GM18508 (cell line): ENCODE results near the gene CDCA3.
"Not testable (repeated sequence)": the region's sequence is repeated elsewhere in the genome, so short reads cannot be mapped to it uniquely, and the experiment has no call there.

Source experiments
- ATAC-seq: cut with Tn5 transposase; IDR thresholded peaks from one replicate; pipeline ENCODE4 v1.9.1; 2021; ENCODE audit warnings: moderate number of reproducible peaks; ENCODE audit not compliant: insufficient read depth, unreplicated experiment

The CDCA3 gene

GRCh38 chr12:6851153-6851920 is at the start of gene CDCA3:
CDCA3 (minus strand) TSS chr12:6851286; CDS start chr12:6850952, 334 bp downstream.
- peak; percentile 36 for ATAC-seq

GRCh38 chr12:6899837-6900519 is 48.9 kb upstream of the CDCA3 start:
- no peak for ATAC-seq

- ATAC-seq: no peak
Observed at GRCh38 chr12:6899427-6899826, 48.3 kb upstream of the CDCA3 start.

GRCh38 chr12:6896846-6897435 is 45.9 kb upstream of the CDCA3 start:
- ATAC-seq: no peak

- no peak for ATAC-seq
Observed at GRCh38 chr12:6894321-6894720, 43.2 kb upstream of the CDCA3 start.

- ATAC-seq: not testable (repeated sequence)
Observed at GRCh38 chr12:6892683-6893082, 41.6 kb upstream of the CDCA3 start.

GRCh38 chr12:6891646-6892001 is 40.5 kb upstream of the CDCA3 start:
- peak; percentile 9 for ATAC-seq

GRCh38 chr12:6890789-6891645 is 39.9 kb upstream of the CDCA3 start:
- ATAC-seq: peak; percentile 58

- not testable (repeated sequence) for ATAC-seq
Observed at GRCh38 chr12:6889775-6890573, 38.9 kb upstream of the CDCA3 start.

GRCh38 chr12:6888794-6889193 is 37.7 kb upstream of the CDCA3 start:
- ATAC-seq: not testable (repeated sequence)

GRCh38 chr12:6888360-6888759 is 37.3 kb upstream of the CDCA3 start:
- ATAC-seq: no peak

- no peak for ATAC-seq
Observed at GRCh38 chr12:6887460-6887859, 36.4 kb upstream of the CDCA3 start.

- not testable (repeated sequence) for ATAC-seq
Observed at GRCh38 chr12:6886206-6886999, 35.3 kb upstream of the CDCA3 start.

GRCh38 chr12:6884539-6884938 is 33.5 kb upstream of the CDCA3 start:
- ATAC-seq: no peak

GRCh38 chr12:6883683-6884082 is 32.6 kb upstream of the CDCA3 start:
- no peak for ATAC-seq

GRCh38 chr12:6883252-6883651 is 32.2 kb upstream of the CDCA3 start:
- no peak for ATAC-seq

- not testable (repeated sequence) for ATAC-seq
Observed at GRCh38 chr12:6879824-6880223, 28.7 kb upstream of the CDCA3 start.

- ATAC-seq: not testable (repeated sequence)
Observed at GRCh38 chr12:6874015-6874368, 22.9 kb upstream of the CDCA3 start.
